Keratinocyte (primary cell): ENCODE results near the gene SEC24D. TPM values are rescaled to one million over a fixed set of nuclear protein-coding genes. Genes with fewer than 3 reads are reported as not detected.

ENCODE experiments used
- DNase-seq: peaks from one replicate; pipeline ENCODE4 v3.0.0-alpha.2; 2011; ENCODE audit warnings: low read depth, missing footprints, low spot score
- FAIRE-seq: peaks from 2 replicates; lab custom pipeline; 2011; peaks lifted over from hg19 to GRCh38; lab: Jason Lieb, UNC
- H2AFZ ChIP-seq: 2 replicates; pipeline ENCODE4 v1.6.0; 2012; ENCODE audit warnings: low read length, control low read depth, inconsistent platforms; ENCODE audit not compliant: control insufficient read depth
- H3K27ac ChIP-seq: 2 replicates; pipeline ENCODE4 v1.5.1; 2011; ENCODE audit warnings: low read length; ENCODE audit not compliant: control insufficient read depth, insufficient read depth
- H3K27me3 ChIP-seq: 3 replicates; pipeline ENCODE4 v1.6.0; 2011; ENCODE audit warnings: low read length; ENCODE audit not compliant: control insufficient read depth, insufficient read depth; ENCODE audit errors: extremely low read depth
- H3K36me3 ChIP-seq, 2 experiments: 2 replicates in 1 of 2; 3 replicates in 1 of 2; pipeline ENCODE4 v1.5.1; 2011; ENCODE audit warnings: low read length in 2 of 2, mild to moderate bottlenecking in 1 of 2; ENCODE audit not compliant: control insufficient read depth in 2 of 2, insufficient read depth in 2 of 2; ENCODE audit errors: extremely low read depth in 1 of 2
- H3K4me1 ChIP-seq: 3 replicates; pipeline ENCODE4 v1.5.1; 2011; ENCODE audit warnings: low read length; ENCODE audit not compliant: control insufficient read depth, insufficient read depth; ENCODE audit errors: extremely low read depth
- H3K4me2 ChIP-seq: 3 replicates; pipeline ENCODE4 v1.6.0; 2011; ENCODE audit warnings: low read depth, low read length; ENCODE audit not compliant: control insufficient read depth, insufficient read depth; ENCODE audit errors: extremely low read depth
- H3K4me3 ChIP-seq, 3 experiments: fragments of 200-600 bp in 1 of 3; sonication (generic) in 1 of 3; 2 replicates in 2 of 3; 3 replicates in 1 of 3; pipeline ENCODE4 v1.5.1; 2011 to 2016; ENCODE audit warnings: low read length in 3 of 3, mild to moderate bottlenecking in 3 of 3, control low read depth in 2 of 3, inconsistent platforms in 1 of 3, low read depth in 1 of 3, mixed read lengths in 1 of 3, mixed run types in 1 of 3, moderate library complexity in 1 of 3; ENCODE audit not compliant: control insufficient read depth in 2 of 3, insufficient read depth in 2 of 3; ENCODE audit errors: extremely low read depth in 1 of 3
- H3K79me2 ChIP-seq: 2 replicates; pipeline ENCODE4 v1.6.0; 2012; ENCODE audit warnings: low read length; ENCODE audit not compliant: control insufficient read depth, insufficient read depth
- H3K9ac ChIP-seq: 3 replicates; pipeline ENCODE4 v1.6.0; 2011; ENCODE audit warnings: low read length; ENCODE audit not compliant: control insufficient read depth, insufficient read depth; ENCODE audit errors: extremely low read depth
- H3K9me1 ChIP-seq: 3 replicates; pipeline ENCODE4 v1.6.0; 2011; ENCODE audit warnings: low read length; ENCODE audit not compliant: control insufficient read depth, insufficient read depth; ENCODE audit errors: extremely low read depth
- H3K9me3 ChIP-seq: 2 replicates; pipeline ENCODE4 v1.5.1; 2012; ENCODE audit warnings: low read depth, low read length; ENCODE audit not compliant: control insufficient read depth
- H4K20me1 ChIP-seq: 3 replicates; pipeline ENCODE4 v1.6.0; 2011; ENCODE audit warnings: low read length; ENCODE audit not compliant: control insufficient read depth, insufficient read depth; ENCODE audit errors: extremely low read depth
- EZH2 ChIP-seq: IDR thresholded peaks from one replicate; pipeline ENCODE4 v1.6.1; 2012; ENCODE audit warnings: inconsistent platforms, mild to moderate bottlenecking, low read length, moderate library complexity
- dilution Hi-C: fragments of 300-500 bp; cut with MboI; formaldehyde crosslinking; loops from one replicate; pipeline ENCODE4 v1.7.0; 2020; ENCODE audit warnings: low sequenced_read_pairs; ENCODE audit not compliant: extremely low pct_ligation_motif_present
- polyA plus RNA-seq, 5 experiments: library from polyadenylated mRNA; depleted of rRNA in 3 of 5; stranded (reverse) in 3 of 5; stranded (forward) in 1 of 5; unstranded in 1 of 5; fragments of >200 nt; gene quantifications; 1 replicate in 1 of 5; 2 replicates in 3 of 5; 3 replicates in 1 of 5; pipeline versions ENCODE4 v1.2.1 to v1.2.3, GENCODE V29; 2011 to 2012; ENCODE audit warnings: missing spikeins in 2 of 5, low read depth in 1 of 5, low replicate concordance in 1 of 5
- TF ChIP-seq, protein P1 (sequence below), 3 experiments: IDR thresholded peaks in 1 of 3; conservative IDR thresholded peaks in 1 of 3; optimal IDR thresholded peaks in 1 of 3; 2 replicates in 2 of 3; 3 replicates in 1 of 3; pipeline versions ENCODE3 to v1.5.1; 2011; ENCODE audit warnings: low read length in 3 of 3, mild to moderate bottlenecking in 3 of 3, moderate library complexity in 2 of 3, control low read depth in 1 of 3, inconsistent platforms in 1 of 3; ENCODE audit not compliant: insufficient read depth in 2 of 3; ENCODE audit errors: extremely low read depth in 1 of 3

Gene SEC24D
- polyA plus RNA-seq, 1 donor (not counting 4 experiments of a cell fraction or from before 2014, with no cell fraction given), result 24.9 TPM

DNA sequence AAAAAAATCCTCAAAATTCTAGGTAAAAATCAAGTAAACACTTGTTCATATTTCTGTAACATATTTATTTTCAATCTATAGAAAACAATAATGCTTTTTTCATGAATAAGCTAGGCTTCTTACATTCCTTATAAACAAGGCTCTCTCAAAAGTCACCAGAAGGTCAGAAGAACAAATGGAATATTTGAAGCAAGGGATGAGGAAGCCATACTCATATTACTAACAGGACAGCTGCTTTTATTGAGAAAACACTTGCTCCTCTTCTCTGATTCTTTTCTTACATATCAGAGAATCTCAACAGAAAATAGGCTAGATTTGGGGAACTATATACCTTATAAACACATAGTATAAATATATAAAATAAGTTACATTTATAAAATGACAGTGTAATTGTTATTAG, 82.8 kb downstream of the SEC24D start:
- no peaks in the 10 kb centered on the region for H3K9me3 ChIP-seq
- H3K36me3 ChIP-seq, result peaks cover 5 to 21% of the 10 kb centered on the region in 2 experiments
- dilution Hi-C loops, result no loop called here
- H3K9me1 ChIP-seq, result no peaks in the 10 kb centered on the region
- no peaks in the 10 kb centered on the region for H4K20me1 ChIP-seq
- DNase-seq, result no peak
- H2AFZ ChIP-seq, result no peak overlapping the region
- H3K4me2 ChIP-seq, result no peak overlapping the region
- H3K9ac ChIP-seq, result no peak overlapping the region
- H3K27ac ChIP-seq, result no peak overlapping the region
- no peak for FAIRE-seq
- H3K4me1 ChIP-seq, result no peaks in the 10 kb centered on the region
- H3K79me2 ChIP-seq, result no peaks in the 10 kb centered on the region
- no peaks in the 10 kb centered on the region for H3K27me3 ChIP-seq
- H3K4me3 ChIP-seq, result no peak overlapping the region
- TF ChIP-seq EZH2, result no peak
- TF ChIP-seq, protein P1, sequence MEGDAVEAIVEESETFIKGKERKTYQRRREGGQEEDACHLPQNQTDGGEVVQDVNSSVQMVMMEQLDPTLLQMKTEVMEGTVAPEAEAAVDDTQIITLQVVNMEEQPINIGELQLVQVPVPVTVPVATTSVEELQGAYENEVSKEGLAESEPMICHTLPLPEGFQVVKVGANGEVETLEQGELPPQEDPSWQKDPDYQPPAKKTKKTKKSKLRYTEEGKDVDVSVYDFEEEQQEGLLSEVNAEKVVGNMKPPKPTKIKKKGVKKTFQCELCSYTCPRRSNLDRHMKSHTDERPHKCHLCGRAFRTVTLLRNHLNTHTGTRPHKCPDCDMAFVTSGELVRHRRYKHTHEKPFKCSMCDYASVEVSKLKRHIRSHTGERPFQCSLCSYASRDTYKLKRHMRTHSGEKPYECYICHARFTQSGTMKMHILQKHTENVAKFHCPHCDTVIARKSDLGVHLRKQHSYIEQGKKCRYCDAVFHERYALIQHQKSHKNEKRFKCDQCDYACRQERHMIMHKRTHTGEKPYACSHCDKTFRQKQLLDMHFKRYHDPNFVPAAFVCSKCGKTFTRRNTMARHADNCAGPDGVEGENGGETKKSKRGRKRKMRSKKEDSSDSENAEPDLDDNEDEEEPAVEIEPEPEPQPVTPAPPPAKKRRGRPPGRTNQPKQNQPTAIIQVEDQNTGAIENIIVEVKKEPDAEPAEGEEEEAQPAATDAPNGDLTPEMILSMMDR (optimal IDR thresholded peaks at IDR 0.05 in 1 of 3, IDR thresholded peaks at IDR 0.05 in 1 of 3, conservative IDR thresholded peaks at IDR 0.05 in 1 of 3; ENCODE audit: extremely low read depth in 1 of 3, insufficient read depth in 2 of 3, low read length in 3 of 3), result no peak

DNA sequence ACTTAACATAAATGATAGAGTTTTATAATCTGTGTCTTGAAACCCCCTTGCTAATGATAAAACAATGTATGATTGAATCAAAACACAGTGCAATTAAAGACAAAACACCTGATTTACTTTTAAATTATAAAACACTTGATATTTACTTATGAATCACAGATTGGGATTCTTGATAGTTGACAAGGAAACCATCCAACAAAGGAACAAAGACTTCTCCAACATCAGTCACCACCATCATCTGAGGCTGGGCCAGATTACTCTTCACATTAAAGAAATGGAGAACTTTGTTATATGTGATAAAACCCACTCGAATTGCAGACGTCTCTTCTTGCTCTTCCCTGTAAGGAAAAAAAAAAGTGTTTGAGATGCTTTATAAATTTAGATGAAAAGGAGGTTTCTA, 83.4 kb downstream of the SEC24D start:
- Histone ChIP-seq H3K36me3 (peaks cover 5 to 21% of the 10 kb centered on the region in 2 experiments), H3K9ac (no peak overlapping the region), H3K4me2 (no peak overlapping the region), H4K20me1 (no peaks in the 10 kb centered on the region), H3K9me3 (no peaks in the 10 kb centered on the region), H3K27me3 (no peaks in the 10 kb centered on the region), H3K4me1 (no peaks in the 10 kb centered on the region), H3K27ac (no peak overlapping the region), H3K9me1 (no peaks in the 10 kb centered on the region), H3K4me3 (no peak overlapping the region), H2AFZ (no peak overlapping the region), H3K79me2 (no peaks in the 10 kb centered on the region)
- dilution Hi-C loops, result no loop called here
- TF ChIP-seq EZH2, result no peak
- TF ChIP-seq, protein P1 (optimal IDR thresholded peaks at IDR 0.05 in 1 of 3, IDR thresholded peaks at IDR 0.05 in 1 of 3, conservative IDR thresholded peaks at IDR 0.05 in 1 of 3; ENCODE audit: extremely low read depth in 1 of 3, insufficient read depth in 2 of 3, low read length in 3 of 3), result no peak
- DNase-seq (no peak), FAIRE-seq (no peak)
